ENCODE data around the gene REN. TPM values are rescaled to one million over a fixed set of nuclear protein-coding genes. Genes with fewer than 3 reads are reported as not detected.

Gene REN
- total and polyA plus RNA-seq, 4 donors = 0.23 to 0.75 (median 0.29) TPM

DNA sequence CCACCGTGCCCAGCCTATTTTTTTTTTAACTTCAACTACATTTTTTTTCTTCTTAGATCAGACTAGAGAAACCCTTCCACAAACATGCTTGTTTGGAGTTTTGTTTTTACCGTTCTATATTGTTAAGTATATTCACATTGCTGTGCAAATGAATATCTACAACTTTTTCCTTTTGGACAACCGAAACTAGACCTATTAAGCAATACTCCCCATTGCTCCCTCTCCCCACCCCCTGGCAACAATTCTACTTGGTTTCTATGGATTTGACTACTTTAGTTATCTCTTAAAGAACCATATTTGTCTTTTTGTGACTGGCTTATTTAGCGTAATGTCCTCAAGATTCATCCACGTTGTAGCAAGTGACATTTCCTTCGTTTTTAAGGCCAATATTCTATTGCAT lies 33.4 kb downstream of the REN start:
- H3K36me3 ChIP-seq (ENCODE audit: control insufficient read depth in 4 of 4, insufficient read depth in 4 of 4, low read length in 4 of 4) = peaks cover 0 to 6% (median 0%) of the 10 kb centered on the region in 4 donors
- H3K4me1 ChIP-seq (ENCODE audit: control insufficient read depth in 5 of 5, insufficient read depth in 5 of 5, low read length in 5 of 5) = peaks cover 0 to 16% (median 6%) of the 10 kb centered on the region in 5 donors
- H3K27me3 ChIP-seq (ENCODE audit: control insufficient read depth in 3 of 3, insufficient read depth in 3 of 3, low read length in 2 of 3) = no peaks in the 10 kb centered on the region
- H3K9me3 ChIP-seq (ENCODE audit: control insufficient read depth in 4 of 4, insufficient read depth in 3 of 4, low read length in 3 of 4) = no peaks in the 10 kb centered on the region
- H3K27ac ChIP-seq (ENCODE audit: low read depth in 1 of 2, low read length in 1 of 2) = no peak overlapping the region
- no peak overlapping the region for H3K4me3 ChIP-seq
- no peak overlapping the region for H3K9ac ChIP-seq (ENCODE audit: insufficient read depth in 1 of 2, low read length in 2 of 2)
- ATAC-seq (ENCODE audit: insufficient read depth, low FRiP score) (no peak), DNase-seq (no peak)
- 79 to 90% methylated on average over 6 of the region's 6 CpGs for WGBS, 2 donors
- TF ChIP-seq, protein P1, sequence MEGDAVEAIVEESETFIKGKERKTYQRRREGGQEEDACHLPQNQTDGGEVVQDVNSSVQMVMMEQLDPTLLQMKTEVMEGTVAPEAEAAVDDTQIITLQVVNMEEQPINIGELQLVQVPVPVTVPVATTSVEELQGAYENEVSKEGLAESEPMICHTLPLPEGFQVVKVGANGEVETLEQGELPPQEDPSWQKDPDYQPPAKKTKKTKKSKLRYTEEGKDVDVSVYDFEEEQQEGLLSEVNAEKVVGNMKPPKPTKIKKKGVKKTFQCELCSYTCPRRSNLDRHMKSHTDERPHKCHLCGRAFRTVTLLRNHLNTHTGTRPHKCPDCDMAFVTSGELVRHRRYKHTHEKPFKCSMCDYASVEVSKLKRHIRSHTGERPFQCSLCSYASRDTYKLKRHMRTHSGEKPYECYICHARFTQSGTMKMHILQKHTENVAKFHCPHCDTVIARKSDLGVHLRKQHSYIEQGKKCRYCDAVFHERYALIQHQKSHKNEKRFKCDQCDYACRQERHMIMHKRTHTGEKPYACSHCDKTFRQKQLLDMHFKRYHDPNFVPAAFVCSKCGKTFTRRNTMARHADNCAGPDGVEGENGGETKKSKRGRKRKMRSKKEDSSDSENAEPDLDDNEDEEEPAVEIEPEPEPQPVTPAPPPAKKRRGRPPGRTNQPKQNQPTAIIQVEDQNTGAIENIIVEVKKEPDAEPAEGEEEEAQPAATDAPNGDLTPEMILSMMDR (IDR thresholded peaks at IDR 0.05; ENCODE audit: control extremely low read depth, extremely low read depth) = no peak

DNA sequence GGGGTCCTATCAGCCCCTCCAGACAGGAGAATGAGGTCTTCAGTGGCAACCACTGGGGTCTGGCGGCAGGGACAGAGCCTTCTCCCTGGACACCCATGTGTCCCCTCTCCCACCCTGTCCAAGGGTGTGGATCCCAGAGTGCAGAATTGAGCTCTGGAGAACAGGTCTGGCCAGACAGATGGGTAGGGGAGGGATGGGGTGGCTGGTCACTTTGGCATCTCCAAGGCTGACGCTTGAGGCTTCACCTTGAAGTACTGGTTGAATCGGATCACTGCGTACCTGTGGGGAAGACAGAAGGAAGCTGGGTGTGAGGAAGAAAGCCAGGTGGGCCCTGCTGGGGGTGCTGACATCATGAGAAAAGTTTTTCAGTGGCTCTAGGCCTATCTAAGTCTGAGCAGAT lies 34.2 kb downstream of the REN start:
- ATAC-seq (ENCODE audit: insufficient read depth, low FRiP score) (no peak), DNase-seq (no peak)
- no peaks in the 10 kb centered on the region for H3K27me3 ChIP-seq (ENCODE audit: control insufficient read depth in 3 of 3, insufficient read depth in 3 of 3, low read length in 2 of 3)
- no peak overlapping the region for H3K27ac ChIP-seq (ENCODE audit: low read depth in 1 of 2, low read length in 1 of 2)
- 90 to 97% methylated on average over 4 of the region's 4 CpGs for WGBS, 2 donors
- H3K36me3 ChIP-seq (ENCODE audit: control insufficient read depth in 4 of 4, insufficient read depth in 4 of 4, low read length in 4 of 4) = peaks cover 0 to 6% (median 0%) of the 10 kb centered on the region in 4 donors
- H3K4me3 ChIP-seq = no peak overlapping the region
- no peaks in the 10 kb centered on the region for H3K9me3 ChIP-seq (ENCODE audit: control insufficient read depth in 4 of 4, insufficient read depth in 3 of 4, low read length in 3 of 4)
- TF ChIP-seq, protein P1 (IDR thresholded peaks at IDR 0.05; ENCODE audit: control extremely low read depth, extremely low read depth) = no peak
- H3K4me1 ChIP-seq (ENCODE audit: control insufficient read depth in 5 of 5, insufficient read depth in 5 of 5, low read length in 5 of 5) = peaks cover 0 to 22% (median 10%) of the 10 kb centered on the region in 5 donors
- H3K9ac ChIP-seq (ENCODE audit: insufficient read depth in 1 of 2, low read length in 2 of 2) = no peak overlapping the region

DNA sequence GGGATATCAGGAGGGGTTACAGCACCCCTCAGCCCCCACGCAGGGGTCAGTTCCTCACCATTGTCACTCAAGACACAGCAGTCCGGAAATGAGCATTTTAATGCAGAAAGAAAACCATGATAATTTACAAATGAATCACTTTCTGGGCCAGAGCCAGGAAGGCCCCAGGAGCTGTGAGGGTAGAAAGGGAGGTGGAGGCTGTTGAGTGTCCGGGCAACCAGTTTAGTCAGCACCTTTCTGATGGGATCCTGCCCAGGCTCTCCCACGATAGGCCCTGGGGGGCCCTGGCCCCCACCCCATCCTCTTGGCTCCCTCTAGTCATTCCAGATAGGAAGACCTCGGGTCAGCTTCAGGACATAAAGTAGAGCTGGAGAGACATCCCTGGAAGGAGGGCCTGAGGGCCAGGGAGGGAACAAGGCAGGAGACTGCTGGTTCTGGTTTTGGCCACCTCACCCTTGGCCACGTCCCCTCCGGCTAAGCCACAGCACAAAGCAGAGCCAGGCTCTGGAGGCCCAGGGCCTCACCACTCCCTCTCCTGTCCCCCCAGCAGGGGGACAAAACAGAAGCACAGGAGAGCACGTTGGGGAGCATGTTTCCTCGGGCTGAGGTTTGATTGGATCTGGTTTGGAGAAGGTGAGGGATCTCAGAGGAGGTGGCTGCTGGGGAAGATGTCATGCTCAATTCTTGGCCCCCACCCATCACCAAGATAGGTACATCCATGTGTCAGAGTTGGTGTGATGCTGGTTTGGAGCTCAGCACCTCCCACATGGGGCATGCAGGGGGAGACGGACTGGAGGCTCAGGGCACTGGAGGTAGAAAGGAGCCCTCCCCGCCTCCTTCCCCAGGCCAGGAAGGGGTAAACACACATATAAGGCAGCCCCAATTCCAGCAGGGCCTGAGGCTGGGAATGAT lies 34.9 kb downstream of the REN start:
- Histone ChIP-seq H3K27ac (ENCODE audit: low read depth in 1 of 2, low read length in 1 of 2) (peak overlapping the region in 1 of 2 donors; percentile 21), H3K36me3 (ENCODE audit: control insufficient read depth in 4 of 4, insufficient read depth in 4 of 4, low read length in 4 of 4) (peaks cover 0 to 13% (median 3%) of the 10 kb centered on the region in 4 donors), H3K9me3 (ENCODE audit: control insufficient read depth in 4 of 4, insufficient read depth in 3 of 4, low read length in 3 of 4) (no peaks in the 10 kb centered on the region), H3K27me3 (ENCODE audit: control insufficient read depth in 3 of 3, insufficient read depth in 3 of 3, low read length in 2 of 3) (no peaks in the 10 kb centered on the region), H3K9ac (ENCODE audit: insufficient read depth in 1 of 2, low read length in 2 of 2) (no peak overlapping the region), H3K4me3 (no peak overlapping the region), H3K4me1 (ENCODE audit: control insufficient read depth in 5 of 5, insufficient read depth in 5 of 5, low read length in 5 of 5) (peaks cover 0 to 26% (median 10%) of the 10 kb centered on the region in 5 donors)
- TF ChIP-seq, protein P1 (IDR thresholded peaks at IDR 0.05; ENCODE audit: control extremely low read depth, extremely low read depth) = no peak
- ATAC-seq (ENCODE audit: insufficient read depth, low FRiP score) (no peak), DNase-seq (peak in 1 of 3 donors; percentile 38)
- 65 to 83% methylated on average over 11 of the region's 11 CpGs for WGBS, 2 donors
